Retinal pigment epithelial cell (primary cell): ENCODE measurements around the gene RNF149.

Experiments used
- DNase-seq: peaks from one replicate; pipeline ENCODE4 v3.0.0-alpha.2; 2010; ENCODE audit warnings: low read depth
- H3K4me3 ChIP-seq: 2 replicates; pipeline ENCODE4 v1.5.1; 2011; ENCODE audit warnings: mild to moderate bottlenecking, low read length, control low read depth, moderate library complexity
- TF ChIP-seq, protein P1 (sequence below): conservative IDR thresholded peaks from 2 replicates; pipeline ENCODE4 v1.5.1; 2011; ENCODE audit warnings: low read depth, low read length, control low read depth, inconsistent platforms

RNF149 gene

GRCh38 chr2:101302016-101302415 is 6.5 kb downstream of the RNF149 start:
- DNase-seq: no peak
- TF ChIP-seq, protein P1, sequence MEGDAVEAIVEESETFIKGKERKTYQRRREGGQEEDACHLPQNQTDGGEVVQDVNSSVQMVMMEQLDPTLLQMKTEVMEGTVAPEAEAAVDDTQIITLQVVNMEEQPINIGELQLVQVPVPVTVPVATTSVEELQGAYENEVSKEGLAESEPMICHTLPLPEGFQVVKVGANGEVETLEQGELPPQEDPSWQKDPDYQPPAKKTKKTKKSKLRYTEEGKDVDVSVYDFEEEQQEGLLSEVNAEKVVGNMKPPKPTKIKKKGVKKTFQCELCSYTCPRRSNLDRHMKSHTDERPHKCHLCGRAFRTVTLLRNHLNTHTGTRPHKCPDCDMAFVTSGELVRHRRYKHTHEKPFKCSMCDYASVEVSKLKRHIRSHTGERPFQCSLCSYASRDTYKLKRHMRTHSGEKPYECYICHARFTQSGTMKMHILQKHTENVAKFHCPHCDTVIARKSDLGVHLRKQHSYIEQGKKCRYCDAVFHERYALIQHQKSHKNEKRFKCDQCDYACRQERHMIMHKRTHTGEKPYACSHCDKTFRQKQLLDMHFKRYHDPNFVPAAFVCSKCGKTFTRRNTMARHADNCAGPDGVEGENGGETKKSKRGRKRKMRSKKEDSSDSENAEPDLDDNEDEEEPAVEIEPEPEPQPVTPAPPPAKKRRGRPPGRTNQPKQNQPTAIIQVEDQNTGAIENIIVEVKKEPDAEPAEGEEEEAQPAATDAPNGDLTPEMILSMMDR: no peak
- H3K4me3 ChIP-seq: no peak overlapping the region

DNA sequence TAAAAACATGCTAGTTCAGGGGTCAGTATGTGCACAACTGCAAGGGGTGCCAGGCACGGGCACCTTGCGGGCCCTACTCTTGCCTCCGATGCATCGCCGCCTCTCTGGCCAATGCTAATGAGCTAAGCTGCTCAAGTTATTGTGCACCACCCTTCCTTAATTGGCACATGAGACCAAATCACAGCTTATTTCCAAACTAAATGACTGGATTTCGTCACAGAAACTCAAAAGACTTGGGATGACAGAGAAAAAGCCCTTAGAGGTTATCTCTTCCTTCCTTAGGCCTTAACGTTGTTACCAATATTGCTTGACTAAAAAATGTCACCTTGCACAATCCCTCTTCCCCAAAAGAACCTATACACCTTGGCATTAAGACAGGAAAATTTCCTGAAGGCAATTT is 7.7 kb downstream of the RNF149 start:
- peak; percentile 62 for DNase-seq
- no peak overlapping the region for H3K4me3 ChIP-seq

DNA sequence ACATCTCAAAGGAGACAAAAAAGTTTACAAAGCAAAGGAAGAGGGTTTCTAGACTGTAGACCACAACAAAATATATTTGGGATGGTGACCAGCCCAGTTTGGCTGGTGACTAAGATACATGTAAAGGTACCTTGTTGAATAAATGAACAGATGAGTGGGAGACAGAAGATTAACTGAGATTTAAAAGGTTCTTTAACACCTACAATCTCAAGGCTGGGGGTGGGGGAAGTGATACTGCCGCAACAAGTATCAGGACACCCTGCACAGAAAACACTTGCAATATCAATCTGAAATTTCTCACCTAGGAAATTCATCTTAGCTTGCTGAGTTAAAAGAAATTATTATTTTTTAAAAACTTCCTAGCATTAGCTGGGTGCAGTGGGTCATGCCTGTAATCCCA is 8.3 kb downstream of the RNF149 start:
- DNase-seq: no peak
- TF ChIP-seq, protein P1: no peak
- no peak overlapping the region for H3K4me3 ChIP-seq

More for the DNA sequence above, 7.7 kb downstream of the RNF149 start:
- TF ChIP-seq, protein P1: no peak

DNA sequence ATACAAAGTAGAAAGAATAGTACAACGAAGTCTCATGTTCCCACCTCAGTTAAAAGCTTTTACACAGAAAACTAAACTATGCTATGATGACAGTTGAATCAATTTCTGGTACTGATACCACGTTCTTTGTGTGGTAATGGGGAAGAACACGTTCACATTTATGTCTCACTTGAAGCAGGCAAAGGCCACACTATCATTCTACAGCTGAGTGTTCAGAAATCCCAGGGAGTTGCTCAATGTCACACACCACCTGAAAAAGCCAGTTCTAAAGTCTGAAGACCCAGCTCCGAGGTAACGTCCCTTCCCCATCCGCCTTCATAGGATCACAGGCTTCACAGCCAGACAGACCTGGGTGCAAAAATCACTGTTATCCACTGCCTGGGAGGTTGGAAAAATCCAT is 8.9 kb downstream of the RNF149 start:
- TF ChIP-seq, protein P1: no peak

GRCh38 chr2:101297383-101297782 is 11.1 kb downstream of the RNF149 start:
- H3K4me3 ChIP-seq: no peak overlapping the region
- no peak for DNase-seq
- TF ChIP-seq, protein P1: no peak

More for the DNA sequence above, 8.9 kb downstream of the RNF149 start:
- no peak overlapping the region for H3K4me3 ChIP-seq
- DNase-seq: no peak

DNA sequence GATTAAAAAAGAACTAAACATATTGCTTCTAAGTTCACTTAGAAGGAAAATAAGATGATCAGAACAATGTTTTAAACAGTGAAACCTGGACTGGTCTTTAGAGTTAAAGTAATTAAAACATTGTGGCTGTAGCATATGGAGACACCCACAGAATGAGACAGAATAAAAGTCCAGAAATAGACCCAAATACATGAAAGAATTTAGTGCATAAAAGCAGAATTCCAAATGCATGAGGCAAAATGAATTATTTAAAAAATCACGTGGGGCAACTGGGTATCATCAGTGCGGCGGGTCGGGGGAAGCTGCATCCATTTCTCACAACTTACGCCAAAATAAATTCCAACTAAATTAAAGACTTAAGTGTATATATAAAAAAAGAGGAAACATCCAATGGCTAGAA is 12.1 kb downstream of the RNF149 start:
- TF ChIP-seq, protein P1: no peak
- no peak for DNase-seq
- no peak overlapping the region for H3K4me3 ChIP-seq

DNA sequence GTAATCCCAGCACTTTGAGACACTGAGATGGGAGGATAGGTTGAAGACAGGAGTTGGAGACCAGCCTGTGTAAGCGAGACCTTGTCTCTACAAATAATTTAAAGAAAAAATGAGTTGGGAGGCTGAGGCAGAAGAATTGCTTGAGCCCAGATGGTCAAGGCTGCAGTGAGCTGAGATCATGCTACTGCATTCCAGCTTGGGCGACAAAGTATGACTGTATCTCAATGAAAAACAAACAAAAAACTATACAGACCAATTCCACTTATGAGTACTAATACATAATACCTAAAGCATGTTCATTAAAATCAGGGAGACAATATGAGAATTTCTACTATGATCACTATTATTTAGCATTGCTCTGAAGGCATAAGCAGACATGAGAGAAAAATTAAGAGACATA is 12.6 kb downstream of the RNF149 start:
- no peak overlapping the region for H3K4me3 ChIP-seq

More for the DNA sequence above, 12.6 kb downstream of the RNF149 start:
- no peak for DNase-seq
- TF ChIP-seq, protein P1: no peak
